Hematopoietic multipotent progenitor cell (in vitro differentiated cells): ENCODE results near the gene APOBEC2. TPM values are rescaled to one million over a fixed set of nuclear protein-coding genes. Genes with fewer than 3 reads are reported as not detected.

Experiments used
- DNase-seq, 3 donors: peaks; one replicate each; pipeline ENCODE4 v3.0.0-alpha.2; 2011 to 2015; ENCODE audit warnings: low read depth in 2 of 3, low spot score in 2 of 3
- total RNA-seq: library from RNA; depleted of rRNA; stranded (reverse); fragments of >200 nt; gene quantifications from one replicate; pipeline ENCODE4 v1.2.3, GENCODE V29; 2012

The APOBEC2 gene
- total RNA-seq, 1 donor, result not detected

- DNase-seq, result no peak
Measured at GRCh38 chr6:41037107-41037900, 15.7 kb upstream of the APOBEC2 start.

GRCh38 chr6:41038205-41038604 lies 14.8 kb upstream of the APOBEC2 start:
- no peak for DNase-seq

DNA sequence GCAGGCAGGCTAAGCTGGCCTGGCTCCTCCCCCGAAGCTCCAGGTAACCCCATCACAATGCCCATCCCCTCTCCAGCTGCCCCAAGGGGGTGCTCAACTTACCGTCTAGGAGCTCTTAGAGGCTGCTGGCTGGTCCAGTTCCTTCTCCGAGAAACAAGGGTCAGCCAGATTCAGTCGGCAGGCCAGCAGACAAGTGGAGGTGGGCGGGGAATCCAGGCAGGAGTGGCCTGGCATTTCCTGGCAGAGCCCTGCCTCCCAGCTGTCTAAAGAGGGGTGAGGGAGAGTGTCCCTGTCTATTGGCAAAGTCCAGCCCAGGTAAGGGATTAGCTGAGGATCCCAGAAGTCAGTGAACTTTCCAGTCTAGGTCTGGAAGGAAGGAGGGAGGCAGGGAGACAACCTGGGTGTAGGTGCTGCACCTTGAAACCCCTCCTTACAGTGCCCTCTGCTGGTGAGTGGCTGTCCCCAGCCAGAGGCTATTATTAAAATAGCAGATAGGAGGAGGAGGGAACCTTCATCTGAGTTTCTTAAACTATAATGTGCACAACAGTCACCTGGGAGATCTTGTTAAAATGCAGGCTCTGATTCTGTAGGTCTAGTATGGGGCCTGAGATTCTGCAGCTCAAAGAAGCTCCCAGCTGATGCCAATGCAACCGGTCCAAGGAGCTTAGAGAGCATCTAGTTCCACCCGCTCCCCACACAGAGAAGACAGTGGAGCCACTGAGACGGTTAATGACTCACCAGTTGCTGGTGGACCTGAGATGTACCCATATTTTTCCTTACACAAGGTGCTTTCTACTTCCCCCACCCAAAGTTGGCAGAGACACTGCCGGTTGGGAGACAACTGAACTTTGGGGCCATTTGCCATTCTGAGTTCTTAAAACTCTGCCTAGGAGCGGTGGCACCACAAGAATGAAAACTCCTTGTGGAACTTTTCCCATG lies 13.7 kb upstream of the APOBEC2 start, which contains the start of gene UNC5CL:
TSS of gene UNC5CL (minus strand) at position 162 of the 939 bp plus-strand sequence. CDS start 4,147 bp downstream, outside the sequence.
- peak in 2 of 3 donors; percentile 47 to 59 for DNase-seq

DNA sequence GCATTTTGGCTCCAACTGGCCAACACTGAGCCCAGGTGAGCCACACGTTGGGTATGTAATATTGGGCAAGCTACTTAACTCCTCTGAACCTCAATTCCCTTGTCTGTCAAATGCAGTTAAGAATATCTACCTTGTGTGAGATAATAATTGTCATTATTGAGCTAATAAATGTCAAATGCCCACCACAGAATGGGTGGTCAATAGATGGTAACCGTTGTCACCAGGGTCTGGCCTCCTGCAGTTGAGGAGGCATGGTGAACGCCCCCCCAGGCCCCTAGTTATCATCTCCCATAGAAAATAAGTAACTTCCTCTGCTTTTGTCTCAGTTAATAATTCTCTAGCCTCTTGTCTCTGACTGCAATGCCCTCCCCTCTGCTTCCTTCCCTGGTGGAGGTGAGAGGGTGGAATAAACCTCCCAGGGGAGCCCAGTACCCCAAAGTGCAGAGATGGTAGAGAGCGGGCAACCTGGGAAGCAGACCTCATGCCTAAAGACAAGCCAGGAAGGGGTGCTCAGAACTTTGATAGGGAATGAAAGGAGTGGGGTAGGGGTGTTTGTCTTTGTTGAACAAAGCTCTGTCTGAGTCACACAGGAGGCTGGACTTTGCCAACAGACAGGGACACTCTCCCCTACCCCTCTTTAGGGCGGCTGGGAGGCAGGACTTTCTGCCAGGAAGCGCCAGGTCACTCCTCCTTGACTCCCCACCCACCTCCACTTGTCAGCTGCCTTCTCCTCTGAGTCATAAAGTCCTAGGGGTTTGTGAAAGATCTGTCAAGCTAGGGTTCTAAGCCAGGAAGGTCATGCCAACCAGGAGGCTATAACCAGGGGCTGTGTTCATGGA lies 12.7 kb upstream of the APOBEC2 start:
- DNase-seq, result no peak

GRCh38 chr6:41040940-41041536 lies 12.0 kb upstream of the APOBEC2 start:
- no peak for DNase-seq

DNA sequence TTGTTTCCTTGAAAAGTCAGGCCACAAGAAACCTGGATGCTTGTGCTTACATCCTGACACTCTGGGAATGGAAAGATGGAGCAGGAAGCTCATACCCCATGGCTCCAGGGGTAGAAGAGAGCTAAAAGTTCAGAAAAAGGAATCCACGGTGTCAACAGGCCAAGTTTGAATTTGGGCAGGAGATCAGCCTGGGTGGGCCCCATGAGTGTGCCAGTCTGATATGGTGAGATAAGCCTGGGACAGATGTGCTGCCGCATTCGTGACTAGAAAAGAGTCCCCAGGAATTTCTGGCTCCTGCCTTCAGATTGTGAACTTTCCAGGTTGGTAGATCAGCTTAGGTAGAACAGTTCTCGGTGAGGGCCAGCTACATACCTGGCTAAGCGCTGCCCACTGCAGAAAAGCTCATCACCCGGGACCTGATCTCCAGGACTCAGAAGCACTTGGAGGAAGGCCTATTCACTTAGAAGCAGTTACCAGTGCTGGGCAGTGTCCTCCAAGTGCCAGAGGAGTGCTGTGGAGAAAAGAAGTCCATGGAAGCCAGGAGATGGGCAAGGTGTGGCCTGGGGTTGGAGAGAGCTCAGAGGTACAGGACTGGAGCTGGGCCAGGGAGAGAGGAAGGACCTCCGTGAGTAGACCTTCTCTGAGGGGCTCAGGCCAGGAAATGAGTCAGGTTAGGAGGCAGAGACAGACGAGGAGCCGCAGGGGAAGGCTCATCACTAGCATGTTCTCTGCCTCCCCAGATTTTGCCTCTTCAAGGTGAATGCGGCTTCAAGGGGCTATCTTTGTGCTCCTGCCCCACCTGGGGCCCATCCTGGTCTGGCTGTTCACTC lies 10.6 kb upstream of the APOBEC2 start, which contains the start of gene TSPO2:
TSS of gene TSPO2 (plus strand) at position 242 of the 830 bp plus-strand sequence. CDS start at position 761, 519 bp downstream.
- DNase-seq, result no peak

GRCh38 chr6:41043151-41043550 lies 9.9 kb upstream of the APOBEC2 start:
- no peak for DNase-seq

DNA sequence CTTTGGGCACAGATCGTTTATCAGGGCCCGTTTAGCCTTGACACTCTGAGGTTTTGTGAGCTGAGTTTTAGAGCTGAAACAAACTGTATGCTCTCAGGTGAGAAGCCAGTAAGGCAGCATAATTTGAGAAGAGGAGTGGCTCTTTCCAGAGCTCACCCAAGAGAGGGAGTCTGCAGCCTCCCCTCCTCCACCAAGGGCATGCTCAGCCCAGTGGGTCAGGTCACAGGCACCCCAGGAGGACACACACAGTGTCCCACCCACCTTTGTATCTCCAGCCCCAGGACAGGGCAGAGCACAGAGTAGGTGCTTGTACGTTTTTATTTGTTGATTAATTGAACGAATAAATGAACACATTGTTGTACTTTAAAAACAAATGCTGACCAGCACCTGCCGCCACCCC lies 7.3 kb upstream of the APOBEC2 start:
- no peak for DNase-seq

- no peak for DNase-seq
Measured at GRCh38 chr6:41046084-41046483, 6.9 kb upstream of the APOBEC2 start.

GRCh38 chr6:41047306-41047705 lies 5.7 kb upstream of the APOBEC2 start:
- no peak for DNase-seq

GRCh38 chr6:41047745-41048732 lies 5.0 kb upstream of the APOBEC2 start:
- DNase-seq, result no peak

DNA sequence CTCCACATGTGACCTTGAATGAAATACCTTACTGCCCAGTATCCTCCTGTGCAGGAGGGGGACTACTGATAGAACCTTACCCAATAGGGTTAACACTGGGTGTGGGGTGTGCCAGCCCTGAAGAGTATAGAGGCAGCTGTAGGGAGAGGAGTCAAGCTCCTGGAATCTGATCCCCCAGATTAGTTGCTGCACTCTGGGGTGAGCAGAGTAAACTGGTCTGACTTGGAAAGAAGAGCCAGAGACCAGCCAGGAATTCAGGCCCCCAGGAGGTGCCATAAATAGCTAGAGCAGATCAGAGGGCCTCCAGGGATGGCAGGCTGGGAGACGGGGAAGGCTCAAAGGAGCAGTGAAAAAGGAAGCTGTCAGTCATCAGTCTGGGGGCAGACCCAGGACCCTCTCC lies 3.5 kb upstream of the APOBEC2 start:
- DNase-seq, result no peak

DNA sequence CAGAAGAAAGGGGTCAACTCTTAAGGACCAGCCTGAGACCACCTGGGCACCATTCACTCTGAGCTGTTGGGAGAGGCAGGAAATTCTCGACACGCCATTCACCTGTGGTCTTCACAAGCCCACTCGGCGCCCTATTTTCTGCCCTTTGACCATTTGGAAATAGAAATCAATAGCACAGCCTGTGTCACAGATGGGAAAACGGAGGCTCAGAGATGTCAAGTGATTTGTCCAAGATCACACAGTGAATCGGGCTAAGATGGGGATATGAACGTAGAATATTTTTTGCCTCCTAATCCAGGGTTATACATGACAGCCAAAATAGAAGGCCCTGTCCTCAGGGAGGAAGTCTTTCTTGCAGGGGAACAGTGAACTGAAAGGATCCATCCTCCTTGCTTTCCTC lies 3.0 kb upstream of the APOBEC2 start:
- no peak for DNase-seq

DNA sequence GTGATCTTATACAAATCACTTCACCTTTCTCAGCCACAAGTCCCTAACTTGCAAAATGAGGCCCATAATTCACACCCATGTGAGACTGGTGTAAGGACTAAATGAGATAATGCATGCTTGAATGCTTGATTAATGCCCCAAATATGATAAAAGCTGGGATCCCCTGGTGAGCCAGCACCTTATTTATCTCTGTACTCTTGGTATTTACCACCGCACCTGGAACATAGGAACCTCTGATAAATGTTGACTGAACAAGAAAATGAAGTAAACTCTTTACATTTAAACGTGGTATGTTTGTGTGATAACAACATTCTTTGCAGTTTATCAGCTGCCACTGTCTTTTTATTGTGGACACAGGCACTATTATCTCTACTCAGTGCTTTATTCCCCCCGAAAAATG lies 2.5 kb upstream of the APOBEC2 start:
- no peak for DNase-seq

DNA sequence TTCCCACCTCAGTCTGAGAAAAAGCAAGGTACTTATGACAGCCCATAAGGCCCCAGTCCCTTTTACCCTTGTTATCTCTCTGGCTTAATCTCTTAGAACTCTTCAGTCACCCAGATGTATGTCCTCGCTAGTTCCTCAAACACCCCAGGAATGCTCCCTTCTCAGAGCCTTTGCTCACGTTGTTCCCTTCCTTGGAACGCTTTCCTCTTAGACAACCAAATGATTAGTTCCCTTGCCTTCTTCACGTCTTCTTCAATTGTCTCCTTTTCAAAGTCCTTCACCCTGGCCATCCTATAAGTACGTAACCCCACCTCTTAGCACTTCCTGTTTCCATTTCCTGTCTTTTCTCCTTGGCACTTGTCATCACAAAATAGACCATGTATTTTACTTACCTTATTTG lies 1.1 kb upstream of the APOBEC2 start:
- peak in 1 of 3 donors; percentile 45 for DNase-seq

GRCh38 chr6:41054511-41054910 lies 1.5 kb downstream of the APOBEC2 start:
- DNase-seq, result no peak

GRCh38 chr6:41055149-41055548 lies 2.1 kb downstream of the APOBEC2 start:
- DNase-seq, result no peak
